Esophagus squamous epithelium (tissue), 4 donors: ENCODE data around the gene PODNL1.

Source experiments
- CTCF ChIP-seq, 6 experiments: fragments of 450-650 bp in 4 of 6; fragments of 200-600 bp in 2 of 6; sonication (generic) in 2 of 6; IDR thresholded peaks; one replicate each; pipeline ENCODE4 v1.5.1; 2016 to 2019; ENCODE audit warnings: antibody characterized with exemption in 6 of 6, mild to moderate bottlenecking in 4 of 6, moderate library complexity in 4 of 6
- POLR2A ChIP-seq, 4 donors: fragments of 450-650 bp; IDR thresholded peaks; one replicate each; pipeline ENCODE4 v1.6.1; 2017; ENCODE audit warnings: antibody characterized with exemption in 4 of 4, mild to moderate bottlenecking in 4 of 4, moderate library complexity in 3 of 4

- no peak for TF ChIP-seq CTCF (IDR thresholded peaks at IDR 0.05)
- TF ChIP-seq POLR2A (IDR thresholded peaks at IDR 0.05) = no peak
Observed at GRCh38 chr19:13951043-13951442, 12.8 kb upstream of the PODNL1 start.
